HepG2 (cell line): Measurements from ENCODE around the gene PCSK2. TPM values are rescaled to one million over a fixed set of nuclear protein-coding genes. Genes with fewer than 3 reads are reported as not detected.
A peak's percentile ranks its signal among the peaks of the same experiment; 100 is the strongest.

Experiments used
- ATF2 ChIP-seq: sonication (generic); formaldehyde crosslinking; IDR thresholded peaks from 2 replicates; pipeline ENCODE4 v1.4.0; 2020; ENCODE audit warnings: missing genetic modification reagents
- FOXJ3 ChIP-seq: sonication (generic); formaldehyde crosslinking; IDR thresholded peaks from 2 replicates; pipeline ENCODE4 v1.4.0; 2020; ENCODE audit warnings: missing genetic modification reagents, mild to moderate bottlenecking, borderline replicate concordance
- KDM2A ChIP-seq: sonication (generic); formaldehyde crosslinking; IDR thresholded peaks from 2 replicates; pipeline ENCODE4 v1.4.0; 2020; ENCODE audit warnings: low read depth, missing genetic modification reagents, borderline replicate concordance
- LRRFIP1 ChIP-seq: sonication (generic); formaldehyde crosslinking; conservative IDR thresholded peaks from 2 replicates; pipeline ENCODE4 v1.4.0; 2020; ENCODE audit warnings: missing genetic modification reagents
- MAF1 ChIP-seq: sonication (generic); formaldehyde crosslinking; IDR thresholded peaks from 2 replicates; pipeline ENCODE4 v1.5.0; 2020; ENCODE audit warnings: missing genetic modification reagents, borderline replicate concordance
- MAZ ChIP-seq, 2 experiments: sonication (generic) in 1 of 2; formaldehyde crosslinking in 1 of 2; IDR thresholded peaks; 2 replicates each; pipeline versions ENCODE4 v1.5.0 to v1.6.1; 2012 to 2020; ENCODE audit warnings: low read depth in 2 of 2, mild to moderate bottlenecking in 2 of 2, borderline replicate concordance in 1 of 2, improper control_type of control experiment in 1 of 2, low read length in 1 of 2, missing genetic modification reagents in 1 of 2, moderate library complexity in 1 of 2
- MEIS2 ChIP-seq: sonication (generic); formaldehyde crosslinking; IDR thresholded peaks from 2 replicates; pipeline ENCODE4 v1.9.0; 2021; ENCODE audit warnings: mild to moderate bottlenecking, missing genetic modification reagents
- MXI1 ChIP-seq: IDR thresholded peaks from 3 replicates; pipeline ENCODE4 v1.6.1; 2012; ENCODE audit warnings: low read depth, low read length, inconsistent platforms, borderline replicate concordance
- NAIF1 ChIP-seq: sonication (generic); formaldehyde crosslinking; IDR thresholded peaks from 2 replicates; pipeline ENCODE4 v1.5.0; 2020; ENCODE audit warnings: mild to moderate bottlenecking, missing genetic modification reagents, borderline replicate concordance
- PLRG1 ChIP-seq: fragments of 450-650 bp; conservative IDR thresholded peaks from 2 replicates; pipeline ENCODE4 v1.6.1; 2016
- SNAPC5 ChIP-seq: sonication (generic); formaldehyde crosslinking; IDR thresholded peaks from 2 replicates; pipeline ENCODE4 v1.8.1; 2023; ENCODE audit warnings: mild to moderate bottlenecking, missing genetic modification reagents, borderline replicate concordance
- TBX3 ChIP-seq: fragments of 450-650 bp; IDR thresholded peaks from 2 replicates; pipeline ENCODE4 v1.6.1; 2017; ENCODE audit warnings: antibody characterized with exemption, mild to moderate bottlenecking, inconsistent platforms, borderline replicate concordance
- ZNF276 ChIP-seq: sonication (generic); formaldehyde crosslinking; IDR thresholded peaks from 2 replicates; pipeline ENCODE4 v1.4.0; 2020; ENCODE audit warnings: mild to moderate bottlenecking, low read depth, missing genetic modification reagents
- ZNF34 ChIP-seq: sonication (generic); formaldehyde crosslinking; IDR thresholded peaks from 2 replicates; pipeline ENCODE4 v1.4.0; 2020; ENCODE audit warnings: mild to moderate bottlenecking, missing genetic modification reagents, borderline replicate concordance
- ZNF556 ChIP-seq: sonication (generic); formaldehyde crosslinking; IDR thresholded peaks from 2 replicates; pipeline ENCODE4 v1.4.0; 2020; ENCODE audit warnings: mild to moderate bottlenecking, missing genetic modification reagents, borderline replicate concordance
- ZNF674 ChIP-seq: sonication (generic); formaldehyde crosslinking; IDR thresholded peaks from 2 replicates; pipeline ENCODE4 v1.5.0; 2020; ENCODE audit warnings: low read depth, mild to moderate bottlenecking, missing genetic modification reagents
- ZNF766 ChIP-seq: sonication (generic); formaldehyde crosslinking; IDR thresholded peaks from 2 replicates; pipeline ENCODE4 v1.5.0; 2020; ENCODE audit warnings: missing genetic modification reagents, borderline replicate concordance
- ZSCAN12 ChIP-seq: sonication (generic); formaldehyde crosslinking; IDR thresholded peaks from 2 replicates; pipeline ENCODE4 v1.9.0; 2021; ENCODE audit warnings: mild to moderate bottlenecking, missing genetic modification reagents
- ZSCAN5A ChIP-seq: sonication (generic); formaldehyde crosslinking; IDR thresholded peaks from 2 replicates; pipeline ENCODE4 v1.8.0; 2022; ENCODE audit warnings: mild to moderate bottlenecking, missing genetic modification reagents, borderline replicate concordance
- polyA plus RNA-seq, 8 experiments: library from polyadenylated mRNA; depleted of rRNA in 3 of 8; stranded (reverse) in 7 of 8; unstranded in 1 of 8; fragments of >200 nt; fragmentation: Illumina TruSeq in 4 of 8; extraction: Trizol in 4 of 8; gene quantifications; 2 replicates each; pipeline versions ENCODE4 v1.2.1 to v1.2.3, GENCODE V29; 2011 to 2016; ENCODE audit warnings: low read depth in 4 of 8, missing spikeins in 1 of 8, mixed read lengths in 1 of 8; ENCODE audit not compliant: insufficient read depth in 1 of 8
- total RNA-seq, 5 experiments: library from RNA; depleted of rRNA; stranded (reverse); fragments of >200 nt; fragmentation: Illumina TruSeq; extraction: Trizol; gene quantifications; 2 replicates each; pipeline ENCODE4 v1.2.3, GENCODE V29; 2016; ENCODE audit warnings: low read depth in 1 of 5

The PCSK2 gene
- total and polyA plus RNA-seq, 2 of the 13 experiments (the other 11 are each of a cell fraction or from before 2014, with no cell fraction given), result not detected

GRCh38 chr20:17504898-17505635 lies 278.2 kb downstream of the PCSK2 start (continued):
- TF ChIP-seq ZSCAN5A (CRISPR knock-in tag) (no peak), ZNF766 (no peak), ZNF276 (CRISPR knock-in tag) (peak; percentile 73), ZNF674 (no peak), MXI1 (0 out of 3 replicates have a peak, but pooled peaks have one; percentile 52), MEIS2 (CRISPR knock-in tag) (peak; percentile 80), FOXJ3 (CRISPR knock-in tag) (no peak), ZSCAN12 (no peak), KDM2A (peak; percentile 24; the same call in 1 of the 2 replicates), MAZ (IDR thresholded peaks at IDR 0.05; ENCODE audit: borderline replicate concordance, low read depth, low read length) (no peak), MAZ (CRISPR knock-in tag; IDR thresholded peaks at IDR 0.05; ENCODE audit: low read depth) (no peak), ZNF556 (peak; percentile 43; the same call in 1 of the 2 replicates), ATF2 (CRISPR knock-in tag) (no peak), SNAPC5 (CRISPR knock-in tag) (no peak), MAF1 (CRISPR knock-in tag) (0 out of 2 replicates have a peak, but pooled peaks have one; percentile 47), LRRFIP1 (CRISPR knock-in tag) (no peak), PLRG1 (no peak), TBX3 (no peak), ZNF34 (0 out of 2 replicates have a peak, but pooled peaks have one; percentile 56), NAIF1 (CRISPR knock-in tag) (no peak)
